Measurements from ENCODE around the gene BAG3. TPM values are rescaled to one million over a fixed set of nuclear protein-coding genes. Genes with fewer than 3 reads are reported as not detected.

BAG3 gene
- polyA plus RNA-seq, 4 donors, result 6.5 to 15.3 (median 10.3) TPM

DNA sequence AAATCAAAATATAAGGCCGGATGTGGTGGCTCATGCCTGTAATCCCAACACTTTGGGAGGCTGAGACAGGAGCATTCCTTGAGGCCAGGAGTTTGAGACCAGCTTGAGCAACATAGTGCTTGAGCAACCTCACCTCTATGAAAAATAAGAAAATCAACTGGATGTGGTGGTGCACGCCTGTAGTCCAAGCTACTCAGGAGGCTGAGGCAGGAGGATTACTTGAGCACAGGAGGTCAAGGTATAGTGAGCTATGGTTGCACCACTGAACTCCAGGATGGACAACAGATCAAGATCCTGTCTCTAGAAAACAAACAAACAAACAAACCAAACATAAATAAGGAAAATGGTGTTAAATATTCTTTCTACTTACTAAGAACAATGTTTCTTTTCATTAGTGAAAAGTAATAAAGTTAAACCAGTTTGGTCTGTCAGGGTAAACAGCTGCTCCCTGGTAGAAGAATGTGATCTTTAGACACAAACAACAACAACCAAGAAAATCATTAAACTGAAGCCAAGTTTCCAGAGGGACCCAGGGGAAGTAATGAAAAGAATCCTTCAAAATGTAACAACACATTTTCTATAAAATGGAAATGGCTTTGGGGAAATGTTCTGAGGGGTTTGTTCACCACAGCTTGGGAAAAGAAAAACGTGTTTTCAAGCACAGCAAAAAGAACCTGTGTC, 17.5 kb upstream of the BAG3 start:
- Histone ChIP-seq H3K4me3 (ENCODE audit: low read depth in 1 of 3, low read length in 3 of 3) (no peak overlapping the region), H3K27ac (ENCODE audit: low read depth in 1 of 3, low read length in 2 of 3) (no peak overlapping the region), H3K27me3 (ENCODE audit: control insufficient read depth in 3 of 3, insufficient read depth in 3 of 3, low read length in 3 of 3) (no peaks in the 10 kb centered on the region), H3K36me3 (ENCODE audit: control insufficient read depth in 3 of 3, insufficient read depth in 2 of 3, low read depth in 1 of 3, low read length in 3 of 3) (no peaks in the 10 kb centered on the region), H3K9me3 (ENCODE audit: control insufficient read depth in 2 of 2, insufficient read depth in 1 of 2, low read depth in 1 of 2, low read length in 1 of 2) (no peaks in the 10 kb centered on the region), H3K4me1 (ENCODE audit: control insufficient read depth in 3 of 3, insufficient read depth in 2 of 3, low read depth in 1 of 3, low read length in 2 of 3) (no peaks in the 10 kb centered on the region)
- FAIRE-seq, result no peak
- 71 to 75% (median 75%) methylated on average over 3 of the region's 3 CpGs for WGBS, 3 donors
- no peak for DNase-seq

DNA sequence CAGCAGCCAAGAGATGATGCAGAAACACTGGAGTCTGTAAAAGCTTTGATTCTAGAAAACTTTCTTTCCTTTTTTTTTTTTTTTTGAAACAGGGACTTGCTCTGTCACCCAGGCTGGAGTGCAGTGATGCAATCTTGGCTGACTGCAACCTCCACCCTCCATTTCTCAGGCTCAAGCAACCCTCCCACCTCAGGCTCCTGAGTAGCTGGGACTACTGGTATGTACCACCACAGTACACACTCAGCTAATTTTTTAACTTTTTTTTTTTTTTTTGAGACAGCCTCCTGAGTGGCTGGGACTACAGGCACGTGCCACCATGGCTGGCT, 17.0 kb upstream of the BAG3 start:
- no peak for DNase-seq
- Histone ChIP-seq H3K27me3 (ENCODE audit: control insufficient read depth in 3 of 3, insufficient read depth in 3 of 3, low read length in 3 of 3) (no peaks in the 10 kb centered on the region), H3K4me1 (ENCODE audit: control insufficient read depth in 3 of 3, insufficient read depth in 2 of 3, low read depth in 1 of 3, low read length in 2 of 3) (no peaks in the 10 kb centered on the region), H3K27ac (ENCODE audit: low read depth in 1 of 3, low read length in 2 of 3) (no peak overlapping the region), H3K4me3 (ENCODE audit: low read depth in 1 of 3, low read length in 3 of 3) (no peak overlapping the region), H3K9me3 (ENCODE audit: control insufficient read depth in 2 of 2, insufficient read depth in 1 of 2, low read depth in 1 of 2, low read length in 1 of 2) (no peaks in the 10 kb centered on the region), H3K36me3 (ENCODE audit: control insufficient read depth in 3 of 3, insufficient read depth in 2 of 3, low read depth in 1 of 3, low read length in 3 of 3) (no peaks in the 10 kb centered on the region)
- no peak for FAIRE-seq
- WGBS, 3 donors, result 61 to 100% (median 81%) methylated on average over 1 of the region's 1 CpG

DNA sequence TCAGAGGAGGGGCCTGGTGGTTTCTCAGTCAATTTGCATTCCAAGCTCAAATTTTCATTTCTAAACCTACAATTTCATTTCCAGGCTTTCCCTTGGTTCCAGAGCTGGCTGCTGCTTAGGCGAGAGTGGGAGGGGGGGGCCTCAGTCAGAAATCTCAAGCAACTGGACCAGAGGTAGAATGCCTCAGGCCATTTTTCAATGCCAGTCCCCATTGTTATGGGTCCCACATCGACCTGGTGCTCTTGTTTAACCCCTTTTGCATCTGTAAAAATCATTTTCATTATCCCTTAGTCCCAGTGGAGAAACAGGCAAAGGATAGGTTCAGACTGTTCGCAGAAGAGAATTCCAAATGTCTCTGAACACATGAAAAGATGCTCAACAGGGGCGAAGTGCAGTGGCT, 13.5 kb upstream of the BAG3 start:
- Histone ChIP-seq H3K27me3 (ENCODE audit: control insufficient read depth in 3 of 3, insufficient read depth in 3 of 3, low read length in 3 of 3) (no peaks in the 10 kb centered on the region), H3K27ac (ENCODE audit: low read depth in 1 of 3, low read length in 2 of 3) (no peak overlapping the region), H3K4me3 (ENCODE audit: low read depth in 1 of 3, low read length in 3 of 3) (no peak overlapping the region), H3K9me3 (ENCODE audit: control insufficient read depth in 2 of 2, insufficient read depth in 1 of 2, low read depth in 1 of 2, low read length in 1 of 2) (no peaks in the 10 kb centered on the region), H3K36me3 (ENCODE audit: control insufficient read depth in 3 of 3, insufficient read depth in 2 of 3, low read depth in 1 of 3, low read length in 3 of 3) (no peaks in the 10 kb centered on the region), H3K4me1 (ENCODE audit: control insufficient read depth in 3 of 3, insufficient read depth in 2 of 3, low read depth in 1 of 3, low read length in 2 of 3) (peaks cover 0 to 4% (median 0%) of the 10 kb centered on the region in 3 donors)
- FAIRE-seq, result no peak
- no peak for DNase-seq
- 69 to 74% (median 74%) methylated on average over 4 of the region's 4 CpGs for WGBS, 3 donors

DNA sequence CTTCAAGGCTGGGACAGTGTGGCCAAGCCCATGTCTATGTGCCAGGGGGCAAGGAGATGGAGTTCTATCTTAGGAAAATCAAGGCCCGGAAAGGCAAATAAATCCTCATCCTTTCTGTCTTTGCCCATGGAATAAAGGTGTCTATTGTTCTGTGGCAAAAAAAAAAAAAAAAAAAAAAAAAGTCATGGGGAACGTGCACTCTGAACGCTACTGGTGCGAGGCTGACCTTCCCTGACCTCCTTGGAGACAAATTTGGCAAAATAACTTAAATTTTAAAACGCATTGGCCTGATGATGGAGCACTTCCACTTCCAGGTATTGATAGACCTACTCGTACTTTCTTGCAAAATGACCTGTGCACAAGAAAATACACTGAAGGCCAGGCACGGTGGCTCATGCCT, 12.2 kb upstream of the BAG3 start:
- Histone ChIP-seq H3K9me3 (ENCODE audit: control insufficient read depth in 2 of 2, insufficient read depth in 1 of 2, low read depth in 1 of 2, low read length in 1 of 2) (no peaks in the 10 kb centered on the region), H3K27me3 (ENCODE audit: control insufficient read depth in 3 of 3, insufficient read depth in 3 of 3, low read length in 3 of 3) (peaks cover 0 to 3% (median 0%) of the 10 kb centered on the region in 3 donors), H3K27ac (ENCODE audit: low read depth in 1 of 3, low read length in 2 of 3) (no peak overlapping the region), H3K36me3 (ENCODE audit: control insufficient read depth in 3 of 3, insufficient read depth in 2 of 3, low read depth in 1 of 3, low read length in 3 of 3) (no peaks in the 10 kb centered on the region), H3K4me3 (ENCODE audit: low read depth in 1 of 3, low read length in 3 of 3) (no peak overlapping the region), H3K4me1 (ENCODE audit: control insufficient read depth in 3 of 3, insufficient read depth in 2 of 3, low read depth in 1 of 3, low read length in 2 of 3) (peaks cover 0 to 4% (median 0%) of the 10 kb centered on the region in 3 donors)
- 49 to 70% (median 54%) methylated on average over 7 of the region's 7 CpGs for WGBS, 3 donors
- no peak for FAIRE-seq
- no peak for DNase-seq

DNA sequence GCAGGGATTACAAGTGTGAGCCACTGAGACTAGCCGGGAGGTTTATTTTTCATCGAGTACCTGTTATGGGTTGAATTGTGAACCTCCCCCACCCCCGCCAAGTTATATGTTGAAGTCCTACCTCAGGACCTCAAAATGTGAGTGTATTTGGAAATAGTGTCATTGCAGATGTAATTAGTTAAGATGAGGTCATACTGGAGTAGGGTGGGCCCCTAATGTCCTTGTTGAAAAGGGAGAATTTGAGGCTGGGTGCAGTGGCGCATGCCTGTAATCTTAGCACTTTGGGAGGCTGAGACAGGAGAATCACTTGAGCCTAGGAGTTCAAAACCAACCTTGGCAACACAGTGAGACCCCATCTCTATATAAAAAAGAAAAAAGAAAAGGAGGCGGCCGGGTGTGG, 10.8 kb upstream of the BAG3 start:
- H3K27ac ChIP-seq (ENCODE audit: low read depth in 1 of 3, low read length in 2 of 3), result no peak overlapping the region
- H3K4me1 ChIP-seq (ENCODE audit: control insufficient read depth in 3 of 3, insufficient read depth in 2 of 3, low read depth in 1 of 3, low read length in 2 of 3), result peaks cover 0 to 4% (median 0%) of the 10 kb centered on the region in 3 donors
- no peak overlapping the region for H3K4me3 ChIP-seq (ENCODE audit: low read depth in 1 of 3, low read length in 3 of 3)
- DNase-seq, result no peak
- H3K27me3 ChIP-seq (ENCODE audit: control insufficient read depth in 3 of 3, insufficient read depth in 3 of 3, low read length in 3 of 3), result peaks cover 0 to 3% (median 0%) of the 10 kb centered on the region in 3 donors
- no peaks in the 10 kb centered on the region for H3K36me3 ChIP-seq (ENCODE audit: control insufficient read depth in 3 of 3, insufficient read depth in 2 of 3, low read depth in 1 of 3, low read length in 3 of 3)
- H3K9me3 ChIP-seq (ENCODE audit: control insufficient read depth in 2 of 2, insufficient read depth in 1 of 2, low read depth in 1 of 2, low read length in 1 of 2), result peaks cover 0 to 12% of the 10 kb centered on the region in 2 donors
- FAIRE-seq, result no peak
- 94 to 96% (median 94%) methylated on average over 6 of the region's 6 CpGs for WGBS, 3 donors

DNA sequence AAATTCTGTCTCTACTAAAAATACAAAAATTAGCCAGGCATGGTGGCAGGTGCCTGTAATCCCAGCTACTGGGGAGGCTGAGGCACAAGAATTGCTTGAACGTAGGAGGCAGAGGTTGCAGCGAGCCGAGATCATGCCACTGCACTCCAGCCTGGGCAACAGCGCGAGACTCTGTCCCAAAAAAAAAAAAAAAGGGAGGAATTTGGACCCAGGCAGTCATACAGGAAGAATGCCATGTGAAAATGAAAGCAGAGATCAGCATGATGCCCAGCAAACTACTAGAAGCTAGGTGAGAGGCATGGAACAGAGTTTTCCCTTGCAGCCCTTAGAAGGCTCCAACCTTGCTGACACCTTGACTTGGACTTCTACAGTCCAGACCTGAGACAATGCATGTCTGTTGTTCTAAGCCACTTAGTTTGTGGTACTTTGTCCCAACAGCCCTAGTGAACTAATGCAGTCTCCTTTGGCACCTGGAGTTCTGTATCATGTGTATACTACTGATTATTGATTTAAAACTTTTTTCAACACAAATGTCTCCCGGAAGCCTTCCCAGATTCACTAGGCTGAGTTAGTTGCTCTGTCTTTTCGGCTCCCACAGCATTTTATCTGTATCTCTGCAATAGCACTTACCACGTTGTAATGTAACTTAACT, 10.2 kb upstream of the BAG3 start:
- H3K4me1 ChIP-seq (ENCODE audit: control insufficient read depth in 3 of 3, insufficient read depth in 2 of 3, low read depth in 1 of 3, low read length in 2 of 3), result peaks cover 0 to 4% (median 0%) of the 10 kb centered on the region in 3 donors
- DNase-seq (peak; percentile 78 to 85), FAIRE-seq (no peak)
- no peaks in the 10 kb centered on the region for H3K36me3 ChIP-seq (ENCODE audit: control insufficient read depth in 3 of 3, insufficient read depth in 2 of 3, low read depth in 1 of 3, low read length in 3 of 3)
- peak overlapping the region; percentile 29 to 73 (median 32) for H3K27ac ChIP-seq (ENCODE audit: low read depth in 1 of 3, low read length in 2 of 3)
- no peak overlapping the region for H3K4me3 ChIP-seq (ENCODE audit: low read depth in 1 of 3, low read length in 3 of 3)
- peaks cover 0 to 13% of the 10 kb centered on the region in 2 donors for H3K9me3 ChIP-seq (ENCODE audit: control insufficient read depth in 2 of 2, insufficient read depth in 1 of 2, low read depth in 1 of 2, low read length in 1 of 2)
- 21 to 64% (median 47%) methylated on average over 8 of the region's 8 CpGs for WGBS, 3 donors
- H3K27me3 ChIP-seq (ENCODE audit: control insufficient read depth in 3 of 3, insufficient read depth in 3 of 3, low read length in 3 of 3), result peaks cover 0 to 3% (median 0%) of the 10 kb centered on the region in 3 donors

DNA sequence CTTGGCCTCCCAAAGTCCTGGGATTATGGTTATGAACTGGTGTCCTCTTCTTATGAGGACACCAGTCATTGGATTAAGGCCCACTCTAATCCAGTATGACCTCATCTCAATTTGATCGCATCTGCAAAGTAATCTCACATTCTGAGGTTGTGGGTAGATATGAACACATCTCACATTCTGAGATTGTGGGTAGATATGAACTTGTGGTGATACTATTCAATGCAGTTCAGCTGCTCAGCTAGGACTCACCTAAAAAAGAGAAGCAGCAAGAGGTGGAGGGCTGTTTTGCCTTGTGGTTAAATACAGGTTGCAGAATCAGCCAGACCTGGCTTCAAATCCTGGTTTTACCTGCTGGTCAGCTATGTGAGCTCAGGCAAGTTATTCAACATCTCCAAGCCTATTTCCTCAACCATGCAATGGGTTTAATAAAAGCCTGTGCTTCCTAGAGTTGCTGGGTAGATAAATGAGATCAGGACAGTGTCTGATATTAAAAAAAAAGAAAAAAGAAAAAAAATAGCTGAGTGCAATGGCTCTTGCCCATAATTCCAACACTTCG, 8.5 kb upstream of the BAG3 start:
- Histone ChIP-seq H3K36me3 (ENCODE audit: control insufficient read depth in 3 of 3, insufficient read depth in 2 of 3, low read depth in 1 of 3, low read length in 3 of 3) (no peaks in the 10 kb centered on the region), H3K9me3 (ENCODE audit: control insufficient read depth in 2 of 2, insufficient read depth in 1 of 2, low read depth in 1 of 2, low read length in 1 of 2) (peaks cover 0 to 15% of the 10 kb centered on the region in 2 donors), H3K4me1 (ENCODE audit: control insufficient read depth in 3 of 3, insufficient read depth in 2 of 3, low read depth in 1 of 3, low read length in 2 of 3) (peaks cover 0 to 4% (median 0%) of the 10 kb centered on the region in 3 donors), H3K27me3 (ENCODE audit: control insufficient read depth in 3 of 3, insufficient read depth in 3 of 3, low read length in 3 of 3) (peaks cover 0 to 3% (median 0%) of the 10 kb centered on the region in 3 donors), H3K4me3 (ENCODE audit: low read depth in 1 of 3, low read length in 3 of 3) (no peak overlapping the region), H3K27ac (ENCODE audit: low read depth in 1 of 3, low read length in 2 of 3) (no peak overlapping the region)
- WGBS, 3 donors, result 69 to 89% (median 85%) methylated on average over 2 of the region's 2 CpGs
- no peak for FAIRE-seq
- DNase-seq, result peak in 1 of 2 donors; percentile 50

DNA sequence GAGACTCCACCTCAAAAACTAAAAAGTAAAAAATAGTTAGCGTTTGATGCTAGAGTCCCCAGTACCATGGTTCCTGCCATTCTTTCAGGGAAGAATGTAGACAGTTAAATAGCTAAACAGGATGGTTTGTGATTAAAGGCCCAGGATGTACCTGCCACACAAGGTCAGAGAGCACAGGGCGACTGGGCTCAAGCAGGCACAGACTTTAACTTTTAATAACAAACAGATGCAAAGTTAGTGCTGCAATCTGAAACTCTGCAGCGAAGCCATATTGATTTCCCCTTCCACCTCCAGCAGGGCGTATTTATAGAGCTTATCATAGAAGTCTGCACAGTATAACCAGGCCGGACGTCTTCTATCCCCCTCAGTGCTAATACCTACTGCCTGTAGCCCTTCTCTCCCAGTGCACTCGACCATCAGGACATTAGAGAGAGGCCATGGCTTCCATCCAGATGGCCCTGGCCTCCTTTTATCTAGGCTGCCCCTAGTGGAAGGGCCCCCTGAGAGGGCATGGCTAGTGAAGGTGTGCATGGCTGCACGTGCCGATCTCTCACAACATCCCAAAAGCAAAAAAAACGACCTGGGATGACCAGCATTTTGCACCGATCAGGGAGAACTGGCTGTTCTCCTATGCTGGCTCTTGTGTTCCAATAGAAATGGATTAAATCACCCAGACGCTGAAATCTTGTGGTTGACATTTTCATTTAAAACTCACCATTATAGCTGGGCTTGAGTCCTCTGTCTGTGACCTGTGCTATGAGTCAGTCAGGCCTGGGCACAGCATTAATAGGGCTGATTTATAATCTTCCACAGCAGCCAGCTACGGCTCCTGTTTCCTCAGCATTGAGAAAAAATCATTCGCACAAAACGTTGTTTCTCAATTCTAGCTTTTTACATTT, 7.6 kb upstream of the BAG3 start:
- Histone ChIP-seq H3K27ac (ENCODE audit: low read depth in 1 of 3, low read length in 2 of 3) (no peak overlapping the region), H3K4me1 (ENCODE audit: control insufficient read depth in 3 of 3, insufficient read depth in 2 of 3, low read depth in 1 of 3, low read length in 2 of 3) (peaks cover 0 to 4% (median 0%) of the 10 kb centered on the region in 3 donors), H3K4me3 (ENCODE audit: low read depth in 1 of 3, low read length in 3 of 3) (no peak overlapping the region), H3K9me3 (ENCODE audit: control insufficient read depth in 2 of 2, insufficient read depth in 1 of 2, low read depth in 1 of 2, low read length in 1 of 2) (peaks cover 0 to 15% of the 10 kb centered on the region in 2 donors), H3K27me3 (ENCODE audit: control insufficient read depth in 3 of 3, insufficient read depth in 3 of 3, low read length in 3 of 3) (peaks cover 0 to 3% (median 0%) of the 10 kb centered on the region in 3 donors), H3K36me3 (ENCODE audit: control insufficient read depth in 3 of 3, insufficient read depth in 2 of 3, low read depth in 1 of 3, low read length in 3 of 3) (no peaks in the 10 kb centered on the region)
- DNase-seq (no peak), FAIRE-seq (no peak)
- 82 to 83% (median 82%) methylated on average over 15 of the region's 15 CpGs for whole genome bisulfite sequencing, 3 donors
